Upper lobe of right lung (tissue), 1 donor: Measurements from ENCODE around the gene ZMYND19. TPM values are rescaled to one million over a fixed set of nuclear protein-coding genes. Genes with fewer than 3 reads are reported as not detected.

Source experiments
- ATAC-seq: fragments of 200-7000 bp; cut with Tn5 transposase; one replicate; pipeline ENCODE4 v1.9.1; 2020; ENCODE audit warnings: mild to moderate bottlenecking, moderate library complexity
- DNase-seq: peaks from one replicate; pipeline ENCODE4 v3.0.0-alpha.2; 2020
- H3K27ac ChIP-seq: fragments of 200-600 bp; one replicate; pipeline ENCODE4 v1.8.0; 2022
- H3K27me3 ChIP-seq: fragments of 200-600 bp; one replicate; pipeline ENCODE4 v1.8.0; 2022; ENCODE audit warnings: mild to moderate bottlenecking
- H3K36me3 ChIP-seq: fragments of 200-600 bp; one replicate; pipeline ENCODE4 v1.8.0; 2022
- H3K4me1 ChIP-seq: fragments of 200-600 bp; one replicate; pipeline ENCODE4 v1.8.0; 2022
- H3K4me3 ChIP-seq: fragments of 200-600 bp; one replicate; pipeline ENCODE4 v1.8.0; 2022; ENCODE audit warnings: mild to moderate bottlenecking
- H3K9me3 ChIP-seq: fragments of 200-600 bp; one replicate; pipeline ENCODE4 v1.8.0; 2022
- CTCF ChIP-seq: fragments of 200-600 bp; IDR thresholded peaks from one replicate; pipeline ENCODE4 v1.8.0; 2022; ENCODE audit warnings: antibody characterized with exemption
- intact Hi-C: fragments of 100-400 bp; cut with DNase I; formaldehyde crosslinking; loops from one replicate; pipeline ENCODE4 v1.11.0; 2022
- total RNA-seq: library from RNA; stranded (reverse); fragmentation: NEBNext Ultra II Directional; extraction: Animal tissue kit (Norgen Biotek cat#: 25700); gene quantifications from one replicate; pipeline ENCODE4 v1.2.1, GENCODE V29; 2021
- donor health status: DM: no; HTN: yes; CAD: no; lungs with severe emphysema.

ZMYND19 gene
- total RNA-seq, 1 donor from 2014 or later: 18.3 TPM

- Histone ChIP-seq H3K4me3 (no peak overlapping the region), H3K27ac (no peak overlapping the region), H3K9me3 (no peaks in the 10 kb centered on the region), H3K27me3 (no peaks in the 10 kb centered on the region), H3K4me1 (peaks cover 45% of the 10 kb centered on the region), H3K36me3 (peaks cover 38% of the 10 kb centered on the region)
- intact Hi-C loops: no loop called here
- no peak for TF ChIP-seq CTCF
- DNase-seq (no peak), ATAC-seq (no peak)
Measured at GRCh38 chr9:137615387-137615871, 25.1 kb upstream of the ZMYND19 start.

GRCh38 chr9:137614631-137615386 lies 24.5 kb upstream of the ZMYND19 start:
- no peaks in the 10 kb centered on the region for H3K27me3 ChIP-seq
- DNase-seq (no peak), ATAC-seq (no peak)
- peaks cover 38% of the 10 kb centered on the region for H3K36me3 ChIP-seq
- no peak for TF ChIP-seq CTCF
- H3K27ac ChIP-seq: no peak overlapping the region
- H3K4me3 ChIP-seq: no peak overlapping the region
- peaks cover 39% of the 10 kb centered on the region for H3K4me1 ChIP-seq
- intact Hi-C loops: no loop called here
- H3K9me3 ChIP-seq: no peaks in the 10 kb centered on the region

- peak overlapping the region; percentile 87 for H3K27ac ChIP-seq
- no peak for DNase-seq
- ATAC-seq: no peak
Measured at GRCh38 chr9:137613738-137614523, 23.6 kb upstream of the ZMYND19 start.

GRCh38 chr9:137613259-137613658 lies 22.9 kb upstream of the ZMYND19 start:
- H3K36me3 ChIP-seq: peaks cover 38% of the 10 kb centered on the region
- intact Hi-C loops: no loop called here
- no peaks in the 10 kb centered on the region for H3K27me3 ChIP-seq
- DNase-seq (no peak), ATAC-seq (no peak)
- peaks cover 50% of the 10 kb centered on the region for H3K4me1 ChIP-seq
- no peak for TF ChIP-seq CTCF
- H3K4me3 ChIP-seq: no peak overlapping the region
- H3K27ac ChIP-seq: peak overlapping the region; percentile 87
- H3K9me3 ChIP-seq: no peaks in the 10 kb centered on the region

More at GRCh38 chr9:137613738-137614523, 23.6 kb upstream of the ZMYND19 start:
- H3K4me1 ChIP-seq: peaks cover 44% of the 10 kb centered on the region
- intact Hi-C loops: no loop called here
- H3K36me3 ChIP-seq: peaks cover 38% of the 10 kb centered on the region
- no peak for TF ChIP-seq CTCF
- H3K27me3 ChIP-seq: no peaks in the 10 kb centered on the region
- H3K4me3 ChIP-seq: no peak overlapping the region
- no peaks in the 10 kb centered on the region for H3K9me3 ChIP-seq

GRCh38 chr9:137612741-137613142 lies 22.4 kb upstream of the ZMYND19 start:
- Histone ChIP-seq H3K27me3 (no peaks in the 10 kb centered on the region), H3K9me3 (no peaks in the 10 kb centered on the region), H3K4me1 (peaks cover 53% of the 10 kb centered on the region), H3K27ac (peak overlapping the region; percentile 87), H3K36me3 (peaks cover 38% of the 10 kb centered on the region), H3K4me3 (no peak overlapping the region)
- TF ChIP-seq CTCF: no peak
- DNase-seq (no peak), ATAC-seq (no peak)
- intact Hi-C loops: no loop called here
